Putamen (tissue), 1 donor: Measurements from ENCODE around the gene TIE1.

Source experiments
- DNase-seq: peaks from one replicate; pipeline ENCODE4 v3.0.0-alpha.2; 2016; ENCODE audit warnings: low spot score

The TIE1 gene

GRCh38 chr1:43274125-43274803 lies 26.5 kb upstream of the TIE1 start:
- DNase-seq: no peak

GRCh38 chr1:43274804-43275180 lies 26.0 kb upstream of the TIE1 start:
- DNase-seq: no peak

GRCh38 chr1:43275826-43276620 lies 24.8 kb upstream of the TIE1 start:
- no peak for DNase-seq

DNA sequence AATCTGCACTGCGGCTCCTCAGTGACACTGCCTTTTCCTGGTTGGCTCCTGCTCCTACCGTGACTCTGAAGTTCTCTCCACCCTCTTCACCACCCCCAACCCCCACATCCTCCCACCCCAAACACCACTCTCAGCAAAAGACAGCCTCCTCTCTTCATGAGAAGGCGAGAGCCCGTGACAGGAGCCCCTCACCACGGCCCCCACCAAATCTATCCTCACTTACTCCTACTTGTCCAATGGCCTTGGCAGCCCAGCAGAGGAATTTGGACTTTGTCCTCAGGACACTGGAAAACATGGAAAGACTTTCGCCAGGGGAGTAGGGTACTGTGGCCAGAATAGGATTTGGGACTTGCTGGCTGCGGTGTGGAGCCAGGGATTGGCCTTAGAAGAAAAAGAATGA lies 24.1 kb upstream of the TIE1 start:
- DNase-seq: no peak

- no peak for DNase-seq
Measured at GRCh38 chr1:43277116-43277876, 23.5 kb upstream of the TIE1 start.

- no peak for DNase-seq
Measured at GRCh38 chr1:43279161-43279560, 21.6 kb upstream of the TIE1 start.

DNA sequence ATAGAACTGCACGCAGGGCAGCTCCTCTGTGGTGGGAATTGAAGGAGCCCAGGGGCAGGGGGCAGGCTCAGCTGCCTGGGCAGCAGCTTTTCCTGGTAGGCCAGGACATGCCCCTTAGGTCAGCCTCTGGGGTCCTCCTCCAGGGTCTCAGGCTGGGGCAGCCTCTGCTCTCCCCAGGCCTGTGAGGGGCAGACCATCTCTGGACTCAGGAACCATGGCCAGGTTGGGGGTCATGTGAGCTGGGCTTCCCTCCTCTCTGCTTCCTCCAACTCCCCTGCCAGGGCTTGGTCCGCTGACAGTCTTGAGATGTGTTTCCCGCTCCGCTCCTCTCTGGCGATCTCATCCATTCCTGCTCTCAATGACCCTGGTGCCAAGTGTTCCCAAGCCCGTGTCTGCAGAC lies 21.1 kb upstream of the TIE1 start:
- DNase-seq: no peak

DNA sequence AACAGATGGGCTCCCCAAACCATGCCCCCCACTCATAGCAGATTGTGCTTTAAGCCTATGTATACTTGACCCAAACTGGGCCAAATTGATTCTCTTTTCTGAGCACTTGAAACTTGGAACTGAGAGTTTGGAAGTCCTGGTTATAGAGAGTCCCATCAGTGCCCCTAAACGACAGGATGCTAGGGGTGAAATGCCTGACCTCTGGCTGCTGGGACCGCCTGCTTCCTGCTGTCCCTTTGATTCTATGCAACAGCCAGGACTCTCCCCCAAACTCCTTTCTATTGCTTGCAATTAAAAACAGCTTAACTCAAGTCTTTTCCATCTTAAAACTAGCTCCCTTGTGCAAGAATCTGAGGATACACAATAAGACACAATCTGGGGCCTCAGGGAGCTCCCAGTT lies 20.1 kb upstream of the TIE1 start:
- no peak for DNase-seq

GRCh38 chr1:43282220-43283195 lies 18.3 kb upstream of the TIE1 start:
- DNase-seq: no peak

DNA sequence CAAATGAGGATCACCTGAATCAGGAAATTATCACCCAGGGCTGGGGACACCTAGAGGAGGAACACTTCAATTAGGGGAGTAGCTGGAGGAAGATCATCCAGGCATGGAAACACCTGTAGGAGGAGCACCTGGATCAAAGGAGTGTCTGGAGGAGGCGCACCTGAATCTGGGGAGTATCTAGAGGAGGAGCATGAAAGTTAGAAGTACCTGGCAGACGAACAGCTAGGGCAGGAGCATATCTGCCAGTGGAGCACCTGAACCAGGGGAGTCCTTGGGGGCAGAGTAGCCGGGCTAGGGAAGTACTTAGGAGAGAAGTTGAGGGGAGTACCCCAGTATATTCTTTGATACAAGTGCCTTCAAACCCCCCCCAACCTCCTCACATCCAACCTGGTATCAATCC lies 16.7 kb upstream of the TIE1 start:
- DNase-seq: no peak

- DNase-seq: no peak
Measured at GRCh38 chr1:43284546-43285110, 16.2 kb upstream of the TIE1 start.

- DNase-seq: no peak
Measured at GRCh38 chr1:43285269-43285990, 15.4 kb upstream of the TIE1 start, which contains the start of gene C1orf210. TSS of gene C1orf210 (minus strand) at chr1:43285581. CDS start at chr1:43283270, 2,311 bp downstream.

GRCh38 chr1:43286115-43286514 lies 14.7 kb upstream of the TIE1 start:
- no peak for DNase-seq

- no peak for DNase-seq
Measured at GRCh38 chr1:43286533-43286932, 14.2 kb upstream of the TIE1 start.

DNA sequence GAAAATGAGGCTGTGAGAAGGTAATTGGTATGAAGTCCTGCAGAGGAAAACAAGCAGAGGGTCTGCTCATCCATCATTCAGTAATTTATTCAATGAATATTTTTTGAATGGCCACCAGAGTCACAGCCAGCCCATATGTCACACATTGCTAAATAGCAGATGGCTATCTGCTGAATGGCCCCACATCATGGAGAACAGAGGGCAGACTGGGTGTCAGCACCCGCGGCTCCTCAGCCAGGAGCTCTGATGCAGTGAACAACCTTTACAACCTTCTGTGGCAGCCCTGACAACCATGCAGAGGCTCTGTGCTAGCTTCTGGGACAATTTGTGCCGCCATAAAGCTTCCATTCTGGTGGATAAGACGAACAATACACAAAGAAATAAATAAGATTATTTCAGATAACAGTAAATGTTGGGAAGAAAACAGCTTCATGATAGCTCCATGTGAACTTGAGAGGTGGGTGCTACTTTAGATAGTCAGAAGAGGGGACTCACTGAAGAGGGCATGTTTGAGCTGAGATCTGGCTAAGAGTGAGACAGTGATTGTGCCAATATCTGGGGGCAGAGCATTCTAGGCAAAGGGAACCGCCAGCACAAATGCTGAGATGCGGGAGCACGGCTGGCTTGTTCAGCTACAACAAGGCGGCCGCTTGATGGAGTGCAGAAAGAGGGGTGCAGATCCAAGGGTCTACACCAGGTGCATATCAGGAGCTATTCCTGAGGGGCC lies 12.6 kb upstream of the TIE1 start:
- no peak for DNase-seq

GRCh38 chr1:43288785-43289706 lies 11.7 kb upstream of the TIE1 start:
- DNase-seq: no peak

GRCh38 chr1:43292216-43292615 lies 8.6 kb upstream of the TIE1 start:
- DNase-seq: no peak

DNA sequence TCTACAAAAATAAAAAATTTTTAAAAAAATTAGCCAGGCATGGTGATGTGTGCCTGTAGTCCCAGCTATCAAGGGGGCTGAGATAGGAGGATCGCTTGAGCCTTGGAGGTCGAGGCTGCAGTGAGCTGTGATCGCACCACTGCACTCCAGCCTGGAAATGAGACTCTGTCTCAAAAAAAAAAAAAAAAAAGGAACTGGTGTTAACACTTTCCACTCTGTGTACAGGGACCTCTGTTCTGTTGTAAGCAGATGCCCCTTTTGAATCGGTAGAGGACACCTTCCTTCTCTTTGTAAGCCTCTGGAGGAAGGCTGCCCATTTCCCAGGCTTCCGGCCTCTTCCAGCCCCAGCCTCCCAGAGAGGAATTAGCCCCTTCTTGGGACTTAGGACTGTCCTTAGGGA lies 8.1 kb upstream of the TIE1 start:
- no peak for DNase-seq

DNA sequence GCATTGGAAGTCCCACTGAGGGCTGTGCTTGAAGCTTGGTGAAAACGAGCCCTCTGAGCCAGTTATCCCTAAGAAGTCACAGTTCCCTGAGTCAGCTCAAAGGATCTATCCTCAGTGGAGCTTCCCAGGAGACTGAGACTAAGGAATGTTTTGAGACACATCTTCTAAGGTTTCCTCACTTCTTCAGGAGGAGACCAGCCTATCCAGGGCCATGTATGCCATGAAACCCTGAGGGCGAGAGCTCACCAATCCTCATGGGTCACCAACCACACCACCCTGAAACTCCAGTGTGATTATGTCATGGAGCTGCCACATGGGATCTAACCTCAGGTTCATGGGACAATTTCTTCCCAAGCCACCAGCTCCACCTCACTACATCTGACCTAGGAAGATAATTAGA lies 7.6 kb upstream of the TIE1 start:
- no peak for DNase-seq
